ENCODE results near the gene NXNL1.

The NXNL1 gene

GRCh38 chr19:17455308-17456123 is 5.2 kb downstream of the NXNL1 start:
- DNase-seq, result no peak

GRCh38 chr19:17454576-17455071 is 6.1 kb downstream of the NXNL1 start:
- no peak for DNase-seq

- no peak for DNase-seq
Measured at GRCh38 chr19:17451820-17452219, 8.9 kb downstream of the NXNL1 start.

GRCh38 chr19:17450264-17451075 is 10.3 kb downstream of the NXNL1 start:
- DNase-seq, result no peak

- DNase-seq, result peak; percentile 39
Measured at GRCh38 chr19:17448131-17448967, 12.4 kb downstream of the NXNL1 start, which contains the start of gene TMEM221. TMEM221 (minus strand) TSS chr19:17448668; CDS start chr19:17448462, 206 bp downstream.

GRCh38 chr19:17447704-17448130 is 13.0 kb downstream of the NXNL1 start:
- DNase-seq, result no peak

GRCh38 chr19:17445526-17446165 is 15.1 kb downstream of the NXNL1 start:
- no peak for DNase-seq

GRCh38 chr19:17441241-17442021 is 19.3 kb downstream of the NXNL1 start:
- DNase-seq, result no peak

- DNase-seq, result no peak
Measured at GRCh38 chr19:17436874-17437267, 23.9 kb downstream of the NXNL1 start.

GRCh38 chr19:17436094-17436873 is 24.4 kb downstream of the NXNL1 start:
- no peak for DNase-seq

GRCh38 chr19:17435218-17435617 is 25.5 kb downstream of the NXNL1 start:
- no peak for DNase-seq

- DNase-seq, result no peak
Measured at GRCh38 chr19:17431417-17431816, 29.3 kb downstream of the NXNL1 start.

- DNase-seq, result no peak
Measured at GRCh38 chr19:17429641-17430113, 31.0 kb downstream of the NXNL1 start.

- DNase-seq, result no peak
Measured at GRCh38 chr19:17424743-17425365, 35.9 kb downstream of the NXNL1 start.

- no peak for DNase-seq
Measured at GRCh38 chr19:17423429-17424208, 37.1 kb downstream of the NXNL1 start.

- no peak for DNase-seq
Measured at GRCh38 chr19:17421942-17422341, 38.8 kb downstream of the NXNL1 start.

GRCh38 chr19:17420475-17420924 is 40.2 kb downstream of the NXNL1 start:
- no peak for DNase-seq

GRCh38 chr19:17419621-17420474 is 40.9 kb downstream of the NXNL1 start, which contains the start of gene MVB12A:
MVB12A (plus strand) TSS chr19:17420047; CDS start chr19:17420136, 89 bp downstream.
- DNase-seq, result peak; percentile 94
